MM.1S (cell line): ENCODE measurements around the gene HDAC9.

Experiments
- CTCF ChIP-seq: fragments of 300-600 bp; sonication (generic); IDR thresholded peaks from 2 replicates; pipeline ENCODE4 v1.5.1; 2016; ENCODE audit warnings: antibody characterized with exemption, low read length, mixed read lengths
- EZH2 ChIP-seq: fragments of 300-600 bp; sonication (generic); optimal IDR thresholded peaks from 2 replicates; pipeline ENCODE3; 2017; ENCODE audit warnings: low read depth, mild to moderate bottlenecking, antibody characterized with exemption, low read length, mixed read lengths
- EZH2phosphoT487 ChIP-seq: fragments of 300-600 bp; sonication (generic); IDR thresholded peaks from 2 replicates; pipeline ENCODE4 v1.6.1; 2018; ENCODE audit warnings: antibody characterized with exemption, low read length

- TF ChIP-seq EZH2, result no peak
- TF ChIP-seq EZH2phosphoT487, result no peak
- TF ChIP-seq CTCF, result no peak
Measured at GRCh38 chr7:18530224-18531179, 35.0 kb downstream of the HDAC9 start.
